Astrocyte (in vitro differentiated cells and primary cell): ENCODE results near the gene CHCHD3. TPM values are rescaled to one million over a fixed set of nuclear protein-coding genes. Genes with fewer than 3 reads are reported as not detected.

Experiments used
- DNase-seq: peaks from one replicate; pipeline ENCODE4 v3.0.0-alpha.2; 2010; ENCODE audit warnings: low read depth
- FAIRE-seq: peaks from 2 replicates; lab custom pipeline; 2011; peaks lifted over from hg19 to GRCh38; lab: Jason Lieb, UNC
- H2AFZ ChIP-seq: 2 replicates; pipeline ENCODE4 v1.6.0; 2012; ENCODE audit warnings: low read depth, low read length, inconsistent platforms
- H3K27ac ChIP-seq: 2 replicates; pipeline ENCODE4 v1.5.1; 2011; ENCODE audit warnings: low read depth, low read length, inconsistent platforms
- H3K27me3 ChIP-seq: 2 replicates; pipeline ENCODE4 v1.6.0; 2011; ENCODE audit warnings: low read length, inconsistent platforms; ENCODE audit not compliant: insufficient read depth
- H3K36me3 ChIP-seq: 2 replicates; pipeline ENCODE4 v1.5.1; 2011; ENCODE audit warnings: low read length, inconsistent platforms; ENCODE audit not compliant: insufficient read depth
- H3K4me1 ChIP-seq: 2 replicates; pipeline ENCODE4 v1.5.1; 2011; ENCODE audit warnings: low read length, inconsistent platforms; ENCODE audit not compliant: insufficient read depth
- H3K4me2 ChIP-seq: 2 replicates; pipeline ENCODE4 v1.6.0; 2012; ENCODE audit warnings: low read length, inconsistent platforms
- H3K4me3 ChIP-seq: 2 replicates; pipeline ENCODE4 v1.5.1; 2011; ENCODE audit warnings: low read depth, mild to moderate bottlenecking, low read length, inconsistent platforms; ENCODE audit not compliant: insufficient read depth
- H3K79me2 ChIP-seq: 2 replicates; pipeline ENCODE4 v1.6.0; 2012; ENCODE audit warnings: mild to moderate bottlenecking, low read length, inconsistent platforms; ENCODE audit not compliant: insufficient read depth
- H3K9ac ChIP-seq: 2 replicates; pipeline ENCODE4 v1.6.0; 2012; ENCODE audit warnings: mild to moderate bottlenecking, low read length, inconsistent platforms
- H3K9me3 ChIP-seq: 2 replicates; pipeline ENCODE4 v1.5.1; 2012; ENCODE audit warnings: low read depth, mild to moderate bottlenecking, low read length, inconsistent platforms; ENCODE audit not compliant: insufficient read depth
- H4K20me1 ChIP-seq: 2 replicates; pipeline ENCODE4 v1.6.0; 2012; ENCODE audit warnings: low read length, inconsistent platforms; ENCODE audit not compliant: insufficient read depth
- H3K27ac Mint-ChIP-seq: one replicate; pipeline ENCODE4 v1.8.0; 2021; ENCODE audit warnings: mild to moderate bottlenecking, mixed read lengths; ENCODE audit not compliant: unreplicated experiment
- H3K27me3 Mint-ChIP-seq: one replicate; pipeline ENCODE4 v1.8.0; 2021; ENCODE audit warnings: low read depth, mixed read lengths; ENCODE audit not compliant: unreplicated experiment
- H3K36me3 Mint-ChIP-seq: one replicate; pipeline ENCODE4 v1.8.0; 2021; ENCODE audit warnings: low read depth, mixed read lengths; ENCODE audit not compliant: unreplicated experiment
- H3K4me1 Mint-ChIP-seq: one replicate; pipeline ENCODE4 v1.8.0; 2021; ENCODE audit warnings: low read depth, mixed read lengths; ENCODE audit not compliant: unreplicated experiment
- H3K4me3 Mint-ChIP-seq: one replicate; pipeline ENCODE4 v1.8.0; 2021; ENCODE audit warnings: mild to moderate bottlenecking, moderate library complexity, mixed read lengths; ENCODE audit not compliant: unreplicated experiment
- H3K9me3 Mint-ChIP-seq: one replicate; pipeline ENCODE4 v1.8.0; 2021; ENCODE audit warnings: mild to moderate bottlenecking, mixed read lengths; ENCODE audit not compliant: unreplicated experiment
- EZH2 ChIP-seq: IDR thresholded peaks from 2 replicates; pipeline ENCODE4 v1.6.1; 2012; ENCODE audit warnings: mild to moderate bottlenecking, low read length, inconsistent platforms; ENCODE audit not compliant: insufficient read depth
- total RNA-seq: library from RNA; stranded (reverse); gene quantifications from 2 replicates; pipeline ENCODE4 v1.2.1, GENCODE V29; 2021
- TF ChIP-seq, protein P1 (sequence below): IDR thresholded peaks from 2 replicates; pipeline ENCODE4 v1.5.1; 2011; ENCODE audit warnings: low read depth, mild to moderate bottlenecking, inconsistent platforms, low read length, moderate library complexity; ENCODE audit not compliant: insufficient read depth

CHCHD3 gene
- total RNA-seq, 1 donor from 2014 or later, result 63.1 TPM

DNA sequence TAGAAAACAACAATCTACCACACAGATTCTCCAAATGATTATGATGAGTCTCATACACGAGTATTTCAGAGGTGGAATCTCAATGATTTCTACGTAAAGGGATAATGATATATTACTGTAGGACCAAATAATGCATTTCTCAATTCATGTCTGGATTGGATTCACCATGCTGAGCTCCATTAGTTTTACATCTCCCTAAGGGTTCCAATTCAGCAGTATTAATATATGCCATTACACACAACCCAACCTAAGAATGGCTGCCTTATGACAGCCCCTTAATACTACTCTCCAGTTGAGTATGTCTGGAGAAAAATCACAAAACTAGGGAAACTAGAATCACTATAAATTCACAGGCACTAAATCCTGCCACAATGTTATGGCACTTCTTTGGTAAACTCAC, 271.3 kb downstream of the CHCHD3 start:
- no peaks in the 10 kb centered on the region for H3K27me3 Mint-ChIP-seq
- H3K4me3 Mint-ChIP-seq, result no peak overlapping the region
- no peak for FAIRE-seq
- no peak overlapping the region for H3K27ac Mint-ChIP-seq
- H3K4me1 Mint-ChIP-seq, result peaks cover 2% of the 10 kb centered on the region
- Histone ChIP-seq H3K9ac (no peak overlapping the region), H4K20me1 (no peaks in the 10 kb centered on the region), H3K27ac (no peak overlapping the region), H3K4me2 (no peak overlapping the region), H3K9me3 (no peaks in the 10 kb centered on the region), H3K79me2 (no peaks in the 10 kb centered on the region), H3K4me1 (no peaks in the 10 kb centered on the region), H3K4me3 (no peak overlapping the region), H3K36me3 (no peaks in the 10 kb centered on the region), H2AFZ (no peak overlapping the region), H3K27me3 (no peaks in the 10 kb centered on the region)
- DNase-seq, result no peak
- H3K9me3 Mint-ChIP-seq, result no peaks in the 10 kb centered on the region
- TF ChIP-seq EZH2, result no peak
- TF ChIP-seq, protein P1, sequence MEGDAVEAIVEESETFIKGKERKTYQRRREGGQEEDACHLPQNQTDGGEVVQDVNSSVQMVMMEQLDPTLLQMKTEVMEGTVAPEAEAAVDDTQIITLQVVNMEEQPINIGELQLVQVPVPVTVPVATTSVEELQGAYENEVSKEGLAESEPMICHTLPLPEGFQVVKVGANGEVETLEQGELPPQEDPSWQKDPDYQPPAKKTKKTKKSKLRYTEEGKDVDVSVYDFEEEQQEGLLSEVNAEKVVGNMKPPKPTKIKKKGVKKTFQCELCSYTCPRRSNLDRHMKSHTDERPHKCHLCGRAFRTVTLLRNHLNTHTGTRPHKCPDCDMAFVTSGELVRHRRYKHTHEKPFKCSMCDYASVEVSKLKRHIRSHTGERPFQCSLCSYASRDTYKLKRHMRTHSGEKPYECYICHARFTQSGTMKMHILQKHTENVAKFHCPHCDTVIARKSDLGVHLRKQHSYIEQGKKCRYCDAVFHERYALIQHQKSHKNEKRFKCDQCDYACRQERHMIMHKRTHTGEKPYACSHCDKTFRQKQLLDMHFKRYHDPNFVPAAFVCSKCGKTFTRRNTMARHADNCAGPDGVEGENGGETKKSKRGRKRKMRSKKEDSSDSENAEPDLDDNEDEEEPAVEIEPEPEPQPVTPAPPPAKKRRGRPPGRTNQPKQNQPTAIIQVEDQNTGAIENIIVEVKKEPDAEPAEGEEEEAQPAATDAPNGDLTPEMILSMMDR, result no peak
- H3K36me3 Mint-ChIP-seq, result peaks cover 7% of the 10 kb centered on the region

DNA sequence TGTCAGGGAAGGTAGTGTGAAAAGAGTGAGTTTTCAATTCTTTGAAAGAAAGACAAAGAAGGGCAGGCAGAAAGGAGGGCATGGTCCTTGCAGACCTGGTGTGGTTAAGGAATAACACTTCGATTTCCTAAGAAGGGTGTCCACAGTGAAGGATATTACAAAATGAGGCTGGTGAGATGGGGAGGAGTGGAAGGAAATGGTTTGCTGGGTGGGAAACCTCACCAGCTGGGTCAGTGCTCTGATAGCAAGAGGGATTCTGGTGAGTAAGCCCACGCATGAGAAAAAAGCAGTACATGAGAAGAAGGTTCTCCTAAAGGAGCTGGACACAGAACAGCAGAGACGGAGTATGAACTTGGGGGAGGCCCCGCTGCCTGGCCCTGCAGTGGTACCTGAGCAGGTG, 275.1 kb downstream of the CHCHD3 start:
- Mint-ChIP-seq H3K27me3 (no peaks in the 10 kb centered on the region), H3K4me1 (no peaks in the 10 kb centered on the region), H3K27ac (no peak overlapping the region), H3K4me3 (no peak overlapping the region), H3K36me3 (no peaks in the 10 kb centered on the region), H3K9me3 (no peaks in the 10 kb centered on the region)
- no peaks in the 10 kb centered on the region for H3K27me3 ChIP-seq
- H4K20me1 ChIP-seq, result no peaks in the 10 kb centered on the region
- H3K9me3 ChIP-seq, result no peaks in the 10 kb centered on the region
- no peak for FAIRE-seq
- TF ChIP-seq, protein P1, result no peak
- TF ChIP-seq EZH2, result no peak
- no peak overlapping the region for H2AFZ ChIP-seq
- H3K4me3 ChIP-seq, result no peak overlapping the region
- H3K36me3 ChIP-seq, result no peaks in the 10 kb centered on the region
- DNase-seq, result no peak
- H3K27ac ChIP-seq, result no peak overlapping the region
- no peaks in the 10 kb centered on the region for H3K79me2 ChIP-seq
- H3K4me1 ChIP-seq, result no peaks in the 10 kb centered on the region
- H3K9ac ChIP-seq, result no peak overlapping the region
- H3K4me2 ChIP-seq, result no peak overlapping the region

DNA sequence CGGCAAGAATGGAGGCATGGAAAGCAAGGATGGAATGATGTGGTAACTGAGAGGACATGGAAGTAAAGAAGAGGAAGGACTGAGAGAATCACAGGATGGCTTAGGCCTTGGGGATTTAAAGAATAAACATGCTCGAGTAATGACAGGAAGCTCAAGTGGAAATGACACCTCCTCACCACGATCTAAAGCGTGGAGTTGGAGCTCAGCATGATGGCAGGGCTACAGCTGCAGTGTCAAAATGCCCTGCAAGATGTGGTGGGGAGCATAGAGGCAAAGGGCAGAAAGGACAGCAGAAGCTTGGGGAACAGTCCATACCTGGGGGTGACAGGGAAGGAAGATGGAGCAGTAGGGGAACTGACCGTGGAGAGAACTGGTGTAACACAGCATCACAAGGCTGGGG, 276.1 kb downstream of the CHCHD3 start:
- H3K9me3 Mint-ChIP-seq, result no peaks in the 10 kb centered on the region
- H3K27me3 ChIP-seq, result no peaks in the 10 kb centered on the region
- no peaks in the 10 kb centered on the region for H3K79me2 ChIP-seq
- no peaks in the 10 kb centered on the region for H3K9me3 ChIP-seq
- H3K4me3 Mint-ChIP-seq, result no peak overlapping the region
- no peaks in the 10 kb centered on the region for H3K27me3 Mint-ChIP-seq
- FAIRE-seq, result no peak
- TF ChIP-seq EZH2, result no peak
- TF ChIP-seq, protein P1, result no peak
- no peaks in the 10 kb centered on the region for H3K36me3 ChIP-seq
- no peak overlapping the region for H3K4me2 ChIP-seq
- DNase-seq, result no peak
- H3K36me3 Mint-ChIP-seq, result no peaks in the 10 kb centered on the region
- no peaks in the 10 kb centered on the region for H3K4me1 ChIP-seq
- no peak overlapping the region for H3K4me3 ChIP-seq
- H3K4me1 Mint-ChIP-seq, result no peaks in the 10 kb centered on the region
- H3K9ac ChIP-seq, result no peak overlapping the region
- no peaks in the 10 kb centered on the region for H4K20me1 ChIP-seq
- H3K27ac Mint-ChIP-seq, result no peak overlapping the region
- H3K27ac ChIP-seq, result no peak overlapping the region
- H2AFZ ChIP-seq, result no peak overlapping the region
